ENCODE results near the gene SLC6A19. TPM values are rescaled to one million over a fixed set of nuclear protein-coding genes. Genes with fewer than 3 reads are reported as not detected.

The SLC6A19 gene
- total and polyA plus RNA-seq, 2 of the 13 experiments (the other 11 are each of a cell fraction or from before 2014, with no cell fraction given), result 0.02 TPM; not detected in 1

DNA sequence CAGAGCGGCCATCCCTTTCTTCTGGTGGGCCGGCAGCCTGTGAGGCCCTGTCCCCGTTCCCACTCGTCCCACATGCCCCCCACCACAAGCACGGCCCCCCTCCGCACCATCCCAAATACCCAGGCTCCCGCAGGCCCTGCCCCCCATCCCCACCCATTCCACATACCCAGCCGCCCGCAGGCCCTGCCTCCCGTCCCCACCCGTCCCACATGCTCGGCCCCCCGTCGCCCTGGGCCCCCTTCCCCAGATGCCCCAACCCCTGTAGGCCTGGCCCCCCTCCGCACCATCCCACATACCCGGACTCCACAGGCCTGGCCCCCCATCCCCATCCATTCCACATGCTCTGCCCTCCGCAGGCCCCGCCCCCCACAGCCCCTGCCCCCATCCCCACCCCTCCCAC, 11.5 kb downstream of the SLC6A19 start (continued):
- no peak for TF ChIP-seq ZBTB38 (CRISPR knock-in tag; IDR thresholded peaks at IDR 0.05)
- TF ChIP-seq, protein P1, sequence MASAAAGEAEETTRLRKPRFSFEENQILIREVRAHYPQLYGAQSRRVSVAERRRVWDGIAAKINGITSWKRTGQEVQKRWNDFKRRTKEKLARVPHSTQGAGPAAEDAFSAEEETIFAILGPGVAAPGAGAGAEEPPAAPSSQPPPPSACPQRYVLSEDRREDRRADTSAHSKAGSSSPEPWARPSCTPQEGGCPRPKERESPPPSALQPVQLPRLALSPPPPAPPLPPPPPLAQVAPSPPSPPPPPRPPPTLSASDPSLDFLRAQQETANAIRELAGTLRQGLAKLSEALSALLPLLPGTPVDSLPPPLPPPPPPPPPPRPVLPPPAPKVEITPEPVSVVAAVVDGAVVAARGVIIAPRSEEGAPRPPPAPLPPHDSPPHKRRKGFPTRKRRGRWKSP (CRISPR knock-in tag; IDR thresholded peaks at IDR 0.05), result no peak
- TF ChIP-seq SKI (IDR thresholded peaks at IDR 0.05; ENCODE audit: partially characterized antibody), result no peak
- TF ChIP-seq ZFP1 (CRISPR knock-in tag; IDR thresholded peaks at IDR 0.05), result no peak
- no peak for TF ChIP-seq HNRNPH1 (optimal IDR thresholded peaks at IDR 0.05; ENCODE audit: low read depth, low read length)
- no peak for TF ChIP-seq YY1 (IDR thresholded peaks at IDR 0.05; ENCODE audit: insufficient read depth, insufficient replicate concordance, low read depth, low read length)

DNA sequence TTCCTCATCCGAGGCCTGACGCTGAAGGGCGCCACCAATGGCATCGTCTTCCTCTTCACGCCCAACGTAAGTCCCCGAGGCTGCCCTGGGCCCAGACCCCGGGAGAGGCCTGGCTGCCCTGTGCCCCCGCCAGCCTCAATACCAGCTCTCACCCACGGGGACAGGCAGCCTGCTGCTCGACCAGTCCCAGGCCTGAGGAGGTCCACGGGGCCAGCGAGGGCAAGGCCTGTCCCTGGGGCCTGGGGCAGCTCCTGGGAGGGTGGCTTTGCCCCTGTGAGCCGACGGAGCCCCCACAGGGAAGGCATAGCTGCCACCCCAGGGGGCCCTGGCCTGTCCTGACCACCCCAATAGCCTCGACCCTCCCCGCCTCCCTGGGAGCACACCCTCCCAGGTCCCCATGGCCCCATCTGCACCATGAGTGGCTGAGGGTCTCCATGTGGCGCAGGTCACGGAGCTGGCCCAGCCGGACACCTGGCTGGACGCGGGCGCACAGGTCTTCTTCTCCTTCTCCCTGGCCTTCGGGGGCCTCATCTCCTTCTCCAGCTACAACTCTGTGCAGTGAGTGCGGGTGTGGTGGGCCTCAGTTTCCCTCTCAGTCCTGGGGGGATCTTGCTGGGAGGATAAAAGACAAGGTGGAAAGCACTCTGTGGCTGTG, 12.2 kb downstream of the SLC6A19 start:
- Histone ChIP-seq H4K20me1 (ENCODE audit: insufficient read depth, low read length) (no peaks in the 10 kb centered on the region), H3K4me3 (replicated peaks in 1 of 3; ENCODE audit: insufficient read depth in 1 of 3, low read depth in 2 of 3, low read length in 3 of 3) (no peak overlapping the region), H2AFZ (ENCODE audit: low read length) (no peak overlapping the region), H3K9ac (ENCODE audit: insufficient read depth, low read depth, low read length) (no peak overlapping the region), H3K79me2 (ENCODE audit: insufficient read depth, low read length) (no peaks in the 10 kb centered on the region), H3K36me3 (replicated peaks in 1 of 2; ENCODE audit: control insufficient read depth in 1 of 2, insufficient read depth in 2 of 2, low read length in 2 of 2) (no peaks in the 10 kb centered on the region), H3K9me3 (ENCODE audit: low read length) (no peaks in the 10 kb centered on the region), H3K27me3 (ENCODE audit: control insufficient read depth in 1 of 2, insufficient read depth in 2 of 2, low read length in 2 of 2) (peaks cover 9 to 26% of the 10 kb centered on the region in 2 experiments; a peak in 4 of 5 replicates), H3K4me2 (ENCODE audit: low read depth, low read length) (no peak overlapping the region), H3K4me1 (ENCODE audit: insufficient read depth, low read length) (no peaks in the 10 kb centered on the region), H3K27ac (ENCODE audit: extremely low read length, insufficient read depth, low read length) (no peak overlapping the region)
- ATAC-seq (no peak), FAIRE-seq (no peak), DNase-seq (ENCODE audit: low spot score) (no peak)
- ChIA-PET CTCF (ENCODE audit: low intra/inter-chr PET ratio, low total read pairs) (no interaction called here), POLR2A (no interaction called here)
- intact Hi-C loops (cut with micrococcal nuclease; ENCODE audit: unreplicated experiment) (no loop called here), in situ Hi-C loops (cut with HindIII; ENCODE audit: extremely low pct_ligation_motif_present, low pct_unique_long_range_greater_than_20kb) (no loop called here)
- TF ChIP-seq ETS1 (CRISPR knock-in tag; IDR thresholded peaks at IDR 0.05) (no peak), SRF (IDR thresholded peaks at IDR 0.05; ENCODE audit: low read depth, low read length) (no peak), TSC22D2 (CRISPR knock-in tag; IDR thresholded peaks at IDR 0.05; ENCODE audit: borderline replicate concordance) (no peak), PITX1 (CRISPR knock-in tag; IDR thresholded peaks at IDR 0.05) (no peak), DNMT1 (CRISPR knock-in tag; IDR thresholded peaks at IDR 0.05) (no peak), RAD51 (IDR thresholded peaks at IDR 0.05; ENCODE audit: borderline replicate concordance) (no peak), KMT2A (CRISPR knock-in tag; IDR thresholded peaks at IDR 0.05) (no peak), SOX6 (IDR thresholded peaks at IDR 0.05) (no peak), SOX6 (CRISPR knock-in tag; IDR thresholded peaks at IDR 0.05) (no peak), ZNF260 (CRISPR knock-in tag; IDR thresholded peaks at IDR 0.05; ENCODE audit: borderline replicate concordance, low read depth) (no peak)
- BruUV-seq (replicated peaks), result no TSS peak
- WGBS (ENCODE audit: low lambda C conversion rate), result 65% methylated on average over 13 of the region's 25 CpGs

Measured in HepG2 (cell line).